GM12874 (cell line): Measurements from ENCODE around the gene ELFN2.

Source experiments
- TF ChIP-seq, protein P1 (sequence below): IDR thresholded peaks from 2 replicates; pipeline ENCODE4 v1.5.1; 2011; ENCODE audit warnings: low read depth, mild to moderate bottlenecking, control low read depth, low read length, moderate library complexity; ENCODE audit not compliant: insufficient read depth

ELFN2 gene

DNA sequence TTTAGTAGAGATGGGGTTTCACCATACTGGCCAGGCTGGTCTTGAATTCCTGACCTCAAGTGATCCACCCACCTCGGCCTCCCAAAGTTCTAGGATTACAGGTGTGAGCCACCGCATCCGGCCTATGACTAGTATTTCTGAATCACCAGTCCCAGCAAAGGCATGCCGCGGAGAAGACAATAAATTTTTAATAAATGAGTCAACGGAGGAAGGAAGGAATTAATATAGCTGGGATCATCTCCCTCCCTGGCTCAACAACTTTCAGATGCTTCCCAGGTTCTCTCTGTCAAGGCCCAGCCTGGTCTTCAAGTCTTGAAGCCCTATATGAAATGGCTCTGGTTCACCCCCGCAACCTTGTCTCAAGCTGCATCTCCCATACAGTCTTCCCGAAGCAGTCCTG, 99.3 kb downstream of the ELFN2 start:
- TF ChIP-seq, protein P1, sequence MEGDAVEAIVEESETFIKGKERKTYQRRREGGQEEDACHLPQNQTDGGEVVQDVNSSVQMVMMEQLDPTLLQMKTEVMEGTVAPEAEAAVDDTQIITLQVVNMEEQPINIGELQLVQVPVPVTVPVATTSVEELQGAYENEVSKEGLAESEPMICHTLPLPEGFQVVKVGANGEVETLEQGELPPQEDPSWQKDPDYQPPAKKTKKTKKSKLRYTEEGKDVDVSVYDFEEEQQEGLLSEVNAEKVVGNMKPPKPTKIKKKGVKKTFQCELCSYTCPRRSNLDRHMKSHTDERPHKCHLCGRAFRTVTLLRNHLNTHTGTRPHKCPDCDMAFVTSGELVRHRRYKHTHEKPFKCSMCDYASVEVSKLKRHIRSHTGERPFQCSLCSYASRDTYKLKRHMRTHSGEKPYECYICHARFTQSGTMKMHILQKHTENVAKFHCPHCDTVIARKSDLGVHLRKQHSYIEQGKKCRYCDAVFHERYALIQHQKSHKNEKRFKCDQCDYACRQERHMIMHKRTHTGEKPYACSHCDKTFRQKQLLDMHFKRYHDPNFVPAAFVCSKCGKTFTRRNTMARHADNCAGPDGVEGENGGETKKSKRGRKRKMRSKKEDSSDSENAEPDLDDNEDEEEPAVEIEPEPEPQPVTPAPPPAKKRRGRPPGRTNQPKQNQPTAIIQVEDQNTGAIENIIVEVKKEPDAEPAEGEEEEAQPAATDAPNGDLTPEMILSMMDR, result no peak

- TF ChIP-seq, protein P1, result no peak
These were observed 100.6 kb downstream of the ELFN2 start for GRCh38 chr22:37326726-37327125.

DNA sequence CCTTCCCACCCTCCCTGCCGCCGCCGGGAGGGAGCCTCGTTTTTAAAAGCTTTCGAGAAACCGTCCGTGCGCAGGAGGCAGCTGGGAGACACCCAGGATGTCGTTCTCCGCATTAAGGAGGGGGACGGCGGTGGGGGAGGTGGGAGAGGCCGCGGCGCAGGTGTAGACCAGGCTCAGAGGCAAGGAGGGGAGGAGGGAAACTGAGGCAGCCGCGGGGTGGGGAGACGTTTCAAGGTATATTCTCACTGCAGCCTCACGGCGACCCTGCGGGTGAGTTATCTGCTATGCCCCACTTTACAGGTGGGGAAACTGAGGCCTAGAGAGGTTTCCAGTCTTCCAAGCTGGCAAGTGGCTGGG, 102.3 kb downstream of the ELFN2 start:
- TF ChIP-seq, protein P1, result no peak

GRCh38 chr22:37324340-37325038, 102.8 kb downstream of the ELFN2 start:
- TF ChIP-seq, protein P1, result no peak

- TF ChIP-seq, protein P1, result no peak
These were observed 106.3 kb downstream of the ELFN2 start for GRCh38 chr22:37320726-37321677.

DNA sequence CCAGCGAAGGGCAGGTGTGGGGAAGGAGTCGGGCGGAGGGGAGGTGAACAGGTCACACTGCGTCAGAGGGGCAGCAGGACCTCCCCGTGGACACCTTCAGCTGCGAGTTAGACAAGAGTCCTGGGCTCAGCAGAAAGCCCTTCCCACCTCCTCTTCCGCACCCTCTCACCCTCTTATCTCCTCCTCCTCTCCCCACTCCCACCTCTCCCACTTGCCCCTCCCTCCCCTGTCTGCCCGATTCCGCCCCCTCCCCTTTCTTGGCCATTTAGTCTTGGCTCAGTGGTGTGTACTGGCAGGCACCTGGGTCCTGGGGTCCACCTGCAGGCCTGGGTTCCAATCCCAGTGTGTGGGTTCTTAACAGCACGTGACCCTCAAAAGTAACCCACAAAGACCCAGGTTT, 107.8 kb downstream of the ELFN2 start:
- TF ChIP-seq, protein P1, result no peak

- TF ChIP-seq, protein P1, result no peak
These were observed 108.7 kb downstream of the ELFN2 start for GRCh38 chr22:37318364-37319109.
